ENCODE data around the gene VWA8. TPM values are rescaled to one million over a fixed set of nuclear protein-coding genes. Genes with fewer than 3 reads are reported as not detected.

VWA8 gene
- total and polyA plus RNA-seq, 10 donors, result 2.7 to 33.6 (median 18.3) TPM

GRCh38 chr13:41528021-41528420 lies 432.9 kb downstream of the VWA8 start:
- H3K4me3 ChIP-seq, result no peak overlapping the region
- no peaks in the 10 kb centered on the region for H3K4me1 ChIP-seq
- no peak for DNase-seq
- H3K9me3 ChIP-seq, result no peaks in the 10 kb centered on the region
- intact Hi-C loops (cut with DNase I; ENCODE audit: low total_unique reads), result no loop called here
- H3K36me3 ChIP-seq, result no peaks in the 10 kb centered on the region
- 80 to 95% (median 91%) methylated on average over 3 of the region's 3 CpGs for WGBS, 5 donors
- H3K27ac ChIP-seq, result no peak overlapping the region
- no peaks in the 10 kb centered on the region for H3K27me3 ChIP-seq (replicated peaks in 1 of 7)
- TF ChIP-seq POLR2AphosphoS5 (IDR thresholded peaks at IDR 0.05) (no peak), POLR2A (IDR thresholded peaks at IDR 0.05) (no peak), CTCF (IDR thresholded peaks at IDR 0.05 in 8 of 11, conservative IDR thresholded peaks at IDR 0.05 in 3 of 11) (no peak)

GRCh38 chr13:41520660-41521630 lies 440.0 kb downstream of the VWA8 start:
- whole genome bisulfite sequencing, 5 donors, result 90 to 93% (median 92%) methylated on average over 14 to 15 of the region's 15 CpGs
- no peak overlapping the region for H3K4me3 ChIP-seq
- no peak for DNase-seq
- intact Hi-C loops (cut with DNase I; ENCODE audit: low total_unique reads), result no loop called here
- TF ChIP-seq POLR2A (IDR thresholded peaks at IDR 0.05), result no peak
- TF ChIP-seq POLR2AphosphoS5 (IDR thresholded peaks at IDR 0.05), result no peak
- no peak for TF ChIP-seq CTCF (IDR thresholded peaks at IDR 0.05 in 8 of 11, conservative IDR thresholded peaks at IDR 0.05 in 3 of 11)
- no peaks in the 10 kb centered on the region for H3K27me3 ChIP-seq (replicated peaks in 1 of 7)
- no peaks in the 10 kb centered on the region for H3K9me3 ChIP-seq
- no peaks in the 10 kb centered on the region for H3K36me3 ChIP-seq
- H3K27ac ChIP-seq, result no peak overlapping the region
- no peaks in the 10 kb centered on the region for H3K4me1 ChIP-seq

GRCh38 chr13:41520016-41520659 lies 440.8 kb downstream of the VWA8 start:
- Histone ChIP-seq H3K4me3 (no peak overlapping the region), H3K4me1 (no peaks in the 10 kb centered on the region), H3K36me3 (no peaks in the 10 kb centered on the region), H3K27ac (no peak overlapping the region), H3K27me3 (replicated peaks in 1 of 7) (no peaks in the 10 kb centered on the region), H3K9me3 (no peaks in the 10 kb centered on the region)
- WGBS, 5 donors, result 73 to 81% (median 77%) methylated on average over 7 of the region's 7 CpGs
- intact Hi-C loops (cut with DNase I; ENCODE audit: low total_unique reads), result no loop called here
- TF ChIP-seq POLR2AphosphoS5 (IDR thresholded peaks at IDR 0.05) (no peak), CTCF (IDR thresholded peaks at IDR 0.05 in 8 of 11, conservative IDR thresholded peaks at IDR 0.05 in 3 of 11) (no peak), POLR2A (IDR thresholded peaks at IDR 0.05) (no peak)
- no peak for DNase-seq

Small RNA genes within 50 kb of the gene (microRNA-seq; reads per million reads assigned to microRNA genes)
- 0 to 1.1 (median 0.70) reads per million in 3 donors for gene MIR5006

Small RNA genes within 50 kb of the gene (small RNA-seq; reads per million reads assigned to genes)
- gene RN7SL515P, result 0 reads per million in 4 donors
- 0 reads per million in 4 donors for gene RNU6-74P
- 0 reads per million in 4 donors for gene RPS28P8

Other genes starting within 250 kb of the VWA8 start
- 10 to 100 TPM in 6 of 7 donors, 1 to 10 TPM in 1; 8.9 to 15.3 (median 11.3) TPM for gene DGKH, start 87.5 kb upstream of the VWA8 start, total RNA-seq
- 1 to 10 TPM in 1 of 3 donors, under 1 TPM in 2; 0.52 to 1.1 (median 0.65) TPM for gene DGKH, start 87.5 kb upstream of the VWA8 start, polyA plus RNA-seq